IPS-NIHi7 (cell line): ENCODE results near the gene ADCY2.
A peak's percentile ranks its signal among the peaks of the same experiment; 100 is the strongest.

Source experiments
- DNase-seq: peaks from one replicate; pipeline ENCODE4 v3.0.0; 2012; ENCODE audit warnings: mixed read lengths; ENCODE audit errors: extremely low spot score

ADCY2 gene

GRCh38 chr5:7437836-7438235, 41.9 kb downstream of the ADCY2 start:
- DNase-seq = no peak

DNA sequence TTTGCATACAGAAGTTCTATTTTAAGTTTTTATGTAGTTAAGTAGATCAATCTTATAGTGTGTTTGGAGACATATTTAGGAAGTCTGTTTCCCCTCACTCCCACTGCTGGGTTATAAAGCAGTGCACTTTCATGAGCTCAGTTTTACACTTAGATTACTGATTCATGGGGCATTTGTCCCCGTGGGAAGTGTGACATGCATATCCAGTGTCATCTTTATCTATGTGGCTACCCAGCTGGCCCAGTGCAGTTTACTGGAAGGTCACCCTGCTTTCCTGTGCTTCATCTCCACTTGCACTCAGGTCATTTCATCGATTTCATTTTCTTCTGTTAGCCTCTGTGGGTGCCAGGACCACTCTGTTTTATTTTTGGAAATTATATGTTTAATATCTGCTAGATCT, 49.1 kb downstream of the ADCY2 start:
- no peak for DNase-seq

DNA sequence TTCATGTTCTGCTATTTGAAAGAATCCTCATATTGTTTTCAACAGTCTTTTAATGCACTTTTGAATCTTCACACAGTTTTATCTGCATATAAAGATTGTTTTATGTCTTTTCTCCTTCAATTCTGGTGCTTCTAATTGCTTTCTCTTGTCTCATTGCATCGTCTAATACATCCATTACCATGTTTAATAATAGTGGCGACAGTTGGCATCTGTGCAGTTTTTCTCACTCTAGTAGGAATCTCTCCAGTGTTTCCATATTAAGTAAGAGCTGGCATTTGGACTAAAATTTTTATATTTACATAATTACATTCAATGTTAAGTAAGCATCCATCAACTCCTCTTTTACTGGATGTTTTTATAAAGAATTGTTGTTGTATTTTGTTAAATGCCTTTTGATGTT, 49.9 kb downstream of the ADCY2 start:
- DNase-seq = no peak

DNA sequence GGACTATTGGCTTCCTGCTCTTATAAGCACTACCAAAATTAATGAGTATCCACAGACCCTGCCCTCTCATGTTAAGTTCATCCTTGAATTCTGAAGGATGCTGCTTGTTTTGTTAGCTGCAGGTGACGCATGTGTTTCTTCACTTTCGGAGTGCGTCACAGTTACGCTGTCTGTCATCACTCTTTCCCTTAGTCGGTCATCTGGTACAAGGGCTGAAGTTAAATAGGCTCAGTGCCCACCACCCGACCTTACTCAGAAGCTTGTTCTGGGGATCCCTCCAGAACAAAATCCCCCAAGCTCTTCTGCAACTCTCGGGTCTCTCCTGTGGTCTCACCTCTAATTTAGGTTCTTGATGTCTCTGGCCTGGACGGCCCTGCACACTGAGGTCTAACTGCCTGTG, 51.0 kb downstream of the ADCY2 start:
- DNase-seq = no peak

DNA sequence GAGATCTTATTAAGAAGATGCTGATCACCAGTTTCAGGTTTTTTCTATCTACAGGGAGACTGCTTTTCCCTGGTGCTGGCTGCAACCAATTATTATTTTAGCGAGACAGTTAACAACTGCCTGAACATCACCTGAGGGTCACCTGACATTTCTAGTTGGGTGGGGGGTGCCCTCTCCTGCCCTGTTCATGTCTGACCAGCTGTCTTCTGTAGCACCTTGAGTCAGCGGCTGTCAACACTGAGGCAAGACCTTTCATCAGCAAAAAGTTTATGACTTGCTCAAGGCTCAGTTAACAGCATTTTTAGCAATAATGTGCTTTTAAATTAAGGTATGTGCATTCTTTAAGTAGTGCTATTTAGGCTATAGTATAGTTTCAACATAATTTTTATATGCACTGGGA, 58.0 kb downstream of the ADCY2 start:
- DNase-seq = no peak

DNA sequence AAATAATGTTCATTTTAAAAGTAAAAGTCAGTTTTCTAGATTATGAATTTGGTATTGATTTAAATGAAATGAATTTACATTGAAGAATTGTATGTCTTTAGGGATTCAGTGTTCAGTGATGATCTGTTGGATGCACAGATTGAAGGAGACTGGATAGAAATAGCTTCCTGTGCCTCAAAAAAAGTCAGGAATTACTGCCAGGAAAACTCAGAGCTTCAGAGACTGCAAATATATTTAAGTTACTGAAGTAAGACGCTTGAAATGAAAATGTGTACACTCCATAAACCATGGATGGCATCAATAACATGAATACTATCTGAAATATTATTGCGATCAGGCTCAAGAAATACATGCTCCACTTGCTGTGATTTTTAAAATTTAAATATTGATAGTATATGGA, 60.3 kb downstream of the ADCY2 start:
- no peak for DNase-seq

GRCh38 chr5:7461371-7461770, 65.4 kb downstream of the ADCY2 start:
- no peak for DNase-seq

DNA sequence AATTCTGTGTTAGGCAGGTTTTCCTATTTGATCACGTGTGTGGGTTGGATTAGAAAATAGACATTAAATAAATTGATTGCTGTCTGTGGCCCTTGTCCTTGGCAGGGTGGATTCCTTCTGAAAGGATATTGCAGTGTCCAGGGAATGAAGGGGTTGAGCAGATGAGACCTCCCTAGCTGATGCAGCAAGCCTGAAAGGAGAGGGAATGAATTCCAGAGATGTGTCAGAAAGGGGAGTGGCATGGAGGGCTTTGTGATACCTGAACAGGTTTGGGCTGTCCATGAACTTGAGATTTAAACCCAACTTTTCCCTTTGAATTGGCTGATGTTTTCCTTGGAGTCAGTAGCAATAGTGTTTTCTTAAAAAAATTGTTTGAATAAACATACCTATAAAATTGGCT, 66.8 kb downstream of the ADCY2 start:
- no peak for DNase-seq

- DNase-seq = peak; percentile 38
These were observed 68.2 kb downstream of the ADCY2 start for GRCh38 chr5:7464182-7464581.

DNA sequence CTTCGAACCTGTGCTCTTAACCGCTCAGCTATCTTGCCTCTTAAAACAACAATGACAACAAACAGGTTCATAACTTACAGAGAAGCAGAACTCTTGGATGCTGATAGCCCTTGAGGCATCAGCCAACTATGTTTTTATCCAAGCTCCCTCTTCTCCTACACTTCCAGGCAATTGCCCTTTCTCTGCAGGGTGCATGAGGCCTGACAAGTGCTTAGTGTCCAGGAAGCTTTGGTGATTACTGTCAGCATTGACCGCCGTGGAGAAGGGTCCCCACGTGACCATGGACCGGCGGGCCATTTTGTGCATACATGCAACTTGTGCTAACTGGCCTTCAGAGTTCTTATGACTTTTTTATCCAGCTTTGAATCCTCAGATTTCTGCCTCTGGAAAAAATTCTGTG, 71.2 kb downstream of the ADCY2 start:
- DNase-seq = no peak

DNA sequence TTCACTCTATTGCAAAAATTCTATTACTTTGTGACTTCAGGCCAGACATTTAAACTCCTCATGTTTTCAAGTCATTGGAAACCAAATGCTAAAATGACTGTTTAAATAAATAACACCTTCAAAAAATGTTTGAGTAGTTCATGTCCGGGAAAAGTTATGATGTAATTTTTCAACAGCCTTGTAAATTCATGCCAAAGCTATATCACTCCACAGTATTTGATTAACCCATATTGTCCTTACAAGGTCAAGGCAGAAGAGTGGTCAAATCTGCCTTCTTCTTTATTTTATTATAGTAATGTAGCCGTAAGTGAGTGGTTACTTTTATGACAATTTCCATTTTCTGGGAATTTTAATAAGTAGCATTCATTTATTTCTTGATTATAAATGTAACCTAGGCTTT, 72.8 kb downstream of the ADCY2 start:
- DNase-seq = no peak

- no peak for DNase-seq
These were observed 75.8 kb downstream of the ADCY2 start for GRCh38 chr5:7471710-7472109.

DNA sequence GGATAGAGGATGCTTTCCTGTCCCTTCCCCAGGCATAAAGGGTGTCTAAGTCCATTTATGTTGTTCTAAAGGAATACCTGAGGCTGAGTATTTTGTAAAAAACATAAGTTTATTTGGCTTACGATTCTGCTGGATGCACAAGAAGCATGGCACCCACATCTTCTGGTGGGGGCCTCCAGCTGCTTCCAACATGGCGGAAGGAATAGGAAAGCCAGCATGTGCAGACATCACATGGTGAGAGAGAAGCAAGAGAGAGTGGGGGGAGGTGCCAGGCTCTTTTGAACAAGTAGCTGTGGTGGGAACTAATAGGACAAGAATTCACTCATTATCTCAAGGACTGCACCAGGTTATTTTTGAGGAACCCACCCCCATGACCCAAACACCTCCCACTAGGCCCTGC, 77.2 kb downstream of the ADCY2 start:
- DNase-seq = no peak

- peak; percentile 66 for DNase-seq
These were observed 77.8 kb downstream of the ADCY2 start for GRCh38 chr5:7473668-7474215.

DNA sequence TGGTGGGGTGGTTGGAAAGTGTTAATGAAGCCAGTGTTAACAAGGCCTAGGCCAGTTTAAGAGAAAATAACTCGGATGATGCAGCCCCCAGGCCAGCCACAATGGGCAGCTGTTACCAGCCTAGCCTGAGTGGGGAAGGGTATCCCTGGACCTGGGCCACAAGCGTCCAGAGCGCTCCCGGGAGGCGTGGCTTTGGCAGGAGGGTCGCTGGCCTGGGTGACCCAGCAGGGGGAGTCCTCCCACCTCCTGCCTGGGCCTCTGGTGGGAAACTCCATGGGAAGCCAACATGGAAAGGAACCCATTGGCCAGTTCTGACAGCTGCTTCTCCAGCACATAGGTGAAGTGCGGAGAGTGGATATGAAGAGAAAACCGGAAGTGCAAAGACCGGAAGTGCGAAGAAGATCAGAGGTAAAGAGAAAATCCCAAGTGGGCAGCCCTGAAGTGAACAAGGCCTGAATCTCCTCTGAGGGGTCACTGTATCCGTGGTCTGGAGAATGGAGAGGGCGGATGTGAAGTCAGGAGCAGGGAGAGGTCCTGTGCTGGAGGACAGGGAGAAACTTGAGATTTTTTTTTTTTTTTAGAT, 79.0 kb downstream of the ADCY2 start:
- DNase-seq = peak; percentile 53

- DNase-seq = no peak
These were observed 82.5 kb downstream of the ADCY2 start for GRCh38 chr5:7478459-7478858.

GRCh38 chr5:7488734-7489133, 92.8 kb downstream of the ADCY2 start:
- no peak for DNase-seq

DNA sequence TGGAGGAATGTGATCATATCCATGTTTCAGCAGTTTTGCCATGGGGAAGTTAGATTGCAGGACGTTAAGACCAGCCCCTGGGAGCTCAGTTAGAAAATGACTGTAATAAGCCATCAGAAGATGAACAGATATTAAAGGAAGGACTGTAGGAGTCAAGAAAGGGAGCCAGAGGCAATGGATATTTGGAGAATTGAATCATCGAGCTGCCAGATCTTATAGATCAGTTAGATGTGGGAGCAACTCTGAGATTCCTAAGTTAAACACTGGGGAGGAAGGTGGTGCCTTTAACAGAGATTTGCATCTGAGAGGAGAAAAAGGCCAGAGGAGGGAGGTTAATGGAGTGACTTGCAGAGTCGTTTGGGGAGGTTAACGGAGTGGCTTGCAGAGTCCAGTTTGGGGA, 96.4 kb downstream of the ADCY2 start:
- no peak for DNase-seq

GRCh38 chr5:7493081-7493480, 97.1 kb downstream of the ADCY2 start:
- DNase-seq = no peak

GRCh38 chr5:7493622-7494021, 97.7 kb downstream of the ADCY2 start:
- no peak for DNase-seq

DNA sequence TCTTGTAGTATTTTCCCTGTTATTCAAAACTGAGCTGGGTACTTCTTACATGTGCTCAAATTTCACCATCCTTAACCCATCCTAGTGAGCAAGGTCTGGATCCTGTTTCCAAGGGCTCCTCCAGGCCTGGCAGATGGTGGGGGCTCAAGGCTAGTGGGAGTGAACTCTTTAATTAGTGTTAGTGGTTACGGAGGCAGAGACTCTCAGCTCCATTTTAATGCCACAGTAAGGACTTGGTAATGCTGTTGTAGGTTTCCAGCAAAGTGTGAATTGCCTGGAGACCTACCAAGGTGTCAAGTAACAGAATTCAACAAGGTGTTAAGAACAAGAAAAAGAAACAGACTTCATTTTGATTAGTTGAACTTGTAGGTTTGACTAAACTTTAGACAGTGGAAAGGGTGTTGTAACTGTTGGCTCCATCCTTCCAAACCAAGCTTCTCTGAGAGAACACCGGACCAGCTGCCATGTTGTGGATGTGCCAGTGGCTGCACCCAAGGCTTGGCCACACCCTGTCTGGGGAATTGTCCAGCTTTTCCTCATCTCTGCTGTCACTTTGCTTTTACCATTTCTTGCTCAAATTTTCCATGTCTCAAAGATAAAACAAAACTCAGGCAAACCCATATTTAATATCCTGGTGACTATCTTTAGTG, 98.7 kb downstream of the ADCY2 start:
- peak; percentile 10 for DNase-seq

- peak; percentile 4 for DNase-seq
These were observed 99.2 kb downstream of the ADCY2 start for GRCh38 chr5:7495131-7495517.

- no peak for DNase-seq
These were observed 104.3 kb downstream of the ADCY2 start for GRCh38 chr5:7500256-7500655.

GRCh38 chr5:7501061-7501460, 105.1 kb downstream of the ADCY2 start:
- no peak for DNase-seq
